Hippocampal formation (tissue), 2 donors: Measurements from ENCODE around the gene KDM4B.

Experiments used
- DNase-seq, 2 donors: peaks; one replicate each; lab custom pipeline; 2025; lab: John Stamatoyannopoulos, UW

Gene KDM4B

GRCh38 chr19:5048727-5049553 lies 80.0 kb downstream of the KDM4B start:
- no peak for DNase-seq

GRCh38 chr19:5049561-5049960 lies 80.6 kb downstream of the KDM4B start:
- DNase-seq = no peak

GRCh38 chr19:5050067-5050656 lies 81.2 kb downstream of the KDM4B start:
- no peak for DNase-seq

- DNase-seq = no peak
Measured at GRCh38 chr19:5050905-5051304, 82.0 kb downstream of the KDM4B start.

- DNase-seq = no peak
Measured at GRCh38 chr19:5051619-5052018, 82.7 kb downstream of the KDM4B start.

- DNase-seq = no peak
Measured at GRCh38 chr19:5052515-5052914, 83.6 kb downstream of the KDM4B start.

GRCh38 chr19:5052945-5053485 lies 84.1 kb downstream of the KDM4B start:
- DNase-seq = no peak

GRCh38 chr19:5053661-5054060 lies 84.7 kb downstream of the KDM4B start:
- DNase-seq = no peak

GRCh38 chr19:5054551-5055456 lies 85.9 kb downstream of the KDM4B start:
- DNase-seq = peak in 1 of 2 donors; percentile 47

- DNase-seq = no peak
Measured at GRCh38 chr19:5055457-5055776, 86.5 kb downstream of the KDM4B start.

- no peak for DNase-seq
Measured at GRCh38 chr19:5057860-5058259, 88.9 kb downstream of the KDM4B start.

GRCh38 chr19:5058521-5059212 lies 89.8 kb downstream of the KDM4B start:
- DNase-seq = no peak

- DNase-seq = peak in 1 of 2 donors; percentile 23
Measured at GRCh38 chr19:5059213-5059574, 90.3 kb downstream of the KDM4B start.

- no peak for DNase-seq
Measured at GRCh38 chr19:5059793-5060192, 90.9 kb downstream of the KDM4B start.

- DNase-seq = no peak
Measured at GRCh38 chr19:5062195-5062594, 93.3 kb downstream of the KDM4B start.

GRCh38 chr19:5062799-5063198 lies 93.9 kb downstream of the KDM4B start:
- DNase-seq = no peak

GRCh38 chr19:5063873-5064645 lies 95.1 kb downstream of the KDM4B start:
- DNase-seq = no peak

GRCh38 chr19:5064896-5065295 lies 96.0 kb downstream of the KDM4B start:
- DNase-seq = no peak

- no peak for DNase-seq
Measured at GRCh38 chr19:5065663-5066093, 96.8 kb downstream of the KDM4B start.

GRCh38 chr19:5066768-5067167 lies 97.9 kb downstream of the KDM4B start:
- DNase-seq = no peak

- no peak for DNase-seq
Measured at GRCh38 chr19:5067678-5068077, 98.8 kb downstream of the KDM4B start.
